GM21825 (cell line): ENCODE data around the gene UBE2E1.
"Not testable (repeated sequence)": the region's sequence is repeated elsewhere in the genome, so short reads cannot be mapped to it uniquely, and the experiment has no call there.

Experiments
- ATAC-seq: cut with Tn5 transposase; IDR thresholded peaks from one replicate; pipeline ENCODE4 v1.9.1; 2021; ENCODE audit warnings: mild to moderate bottlenecking, moderate library complexity; ENCODE audit not compliant: unreplicated experiment

Gene UBE2E1

GRCh38 chr3:23875113-23875725, 69.5 kb downstream of the UBE2E1 start:
- no peak for ATAC-seq

GRCh38 chr3:23876923-23877322, 71.2 kb downstream of the UBE2E1 start:
- no peak for ATAC-seq

DNA sequence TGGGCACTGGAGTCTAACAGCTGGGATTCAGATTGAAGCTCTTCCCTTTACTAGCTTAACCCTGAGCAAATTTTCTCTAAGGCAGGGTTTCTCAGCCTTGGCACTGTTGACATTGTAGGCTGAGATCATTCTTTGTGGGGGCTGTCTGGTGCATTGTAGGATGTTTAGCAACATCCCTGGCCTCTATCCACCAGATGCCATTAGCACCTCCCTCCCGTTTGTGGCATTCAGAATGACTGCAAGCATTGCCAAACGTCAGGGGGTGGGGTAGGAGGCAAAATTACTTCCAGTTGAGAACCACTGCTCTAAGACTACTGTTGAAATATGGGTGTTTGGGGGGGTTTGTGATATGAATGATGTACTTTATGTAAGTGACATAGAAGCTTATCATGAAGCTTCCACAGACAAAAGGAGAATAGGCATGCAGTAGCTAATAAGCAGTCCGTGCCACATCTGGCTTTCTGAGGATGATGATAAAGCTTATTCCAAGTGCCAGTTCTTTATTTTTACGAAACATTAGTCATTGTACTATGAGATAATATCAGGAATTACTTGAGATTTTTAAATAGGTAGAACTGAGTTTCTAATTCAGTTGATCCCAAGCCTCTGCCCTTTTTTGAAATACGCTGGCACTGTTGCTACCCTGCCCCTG, 71.7 kb downstream of the UBE2E1 start:
- ATAC-seq, result no peak

DNA sequence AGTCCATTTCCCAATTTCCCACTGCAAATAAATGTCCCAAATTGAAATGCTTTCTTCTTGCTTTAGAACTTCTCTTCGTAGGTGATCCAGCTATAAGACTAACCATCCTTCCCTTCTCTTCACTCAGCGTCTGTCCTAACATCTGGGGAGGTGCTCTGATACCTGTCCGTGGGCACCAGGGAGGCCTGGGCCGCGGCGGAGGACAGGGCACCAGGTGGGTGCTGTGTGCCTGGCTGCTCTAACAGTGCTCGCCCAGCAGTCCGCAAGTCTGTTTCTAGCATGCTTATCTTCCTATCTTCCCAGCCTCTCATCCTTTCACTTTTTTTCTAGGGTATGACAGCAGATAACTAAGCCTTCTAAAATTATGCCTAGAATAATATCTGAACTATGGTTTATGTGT, 73.7 kb downstream of the UBE2E1 start:
- ATAC-seq, result no peak

- no peak for ATAC-seq
Measured at GRCh38 chr3:23880703-23881339, 75.1 kb downstream of the UBE2E1 start.

DNA sequence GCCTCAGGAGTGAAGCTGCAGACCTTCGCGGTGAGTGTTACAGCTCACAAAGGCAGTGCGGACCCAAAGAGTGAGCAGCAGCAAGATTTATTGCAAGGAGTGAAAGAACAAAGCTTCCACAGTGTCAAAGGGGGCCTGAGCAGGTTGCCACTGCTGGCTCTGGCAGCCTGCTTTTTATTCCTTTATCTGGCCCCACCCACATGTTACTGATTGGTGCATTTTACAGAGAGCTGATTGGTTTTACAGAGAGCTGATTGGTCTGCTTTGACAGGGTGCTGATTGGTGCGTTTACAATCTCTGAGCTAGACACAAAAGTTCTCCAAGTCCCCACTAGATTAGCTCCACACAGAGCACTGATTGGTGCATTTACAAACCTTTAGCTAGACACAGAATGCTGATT, 76.2 kb downstream of the UBE2E1 start:
- ATAC-seq, result not testable (repeated sequence)

- no peak for ATAC-seq
Measured at GRCh38 chr3:23882487-23882918, 76.7 kb downstream of the UBE2E1 start.

DNA sequence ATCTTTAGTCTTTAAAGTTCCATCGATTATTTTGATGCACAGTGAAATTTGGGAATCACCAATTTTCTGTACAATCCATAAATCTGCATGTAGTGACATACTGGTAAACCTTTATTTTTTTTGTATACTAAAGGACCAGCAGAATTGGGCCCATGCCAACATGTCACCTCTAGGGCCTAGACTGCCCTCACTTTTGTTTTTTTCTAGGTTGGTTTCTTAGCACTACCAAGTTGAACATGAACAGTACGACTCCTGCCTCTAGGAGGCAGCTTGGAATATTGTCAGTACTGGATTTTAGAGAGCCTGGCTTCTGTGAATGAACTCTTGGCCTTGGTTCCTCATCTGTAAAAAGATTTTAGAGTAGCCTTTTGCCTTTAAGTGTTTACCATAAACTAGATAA, 78.7 kb downstream of the UBE2E1 start:
- no peak for ATAC-seq

- no peak for ATAC-seq
Measured at GRCh38 chr3:23885210-23885609, 79.5 kb downstream of the UBE2E1 start.

DNA sequence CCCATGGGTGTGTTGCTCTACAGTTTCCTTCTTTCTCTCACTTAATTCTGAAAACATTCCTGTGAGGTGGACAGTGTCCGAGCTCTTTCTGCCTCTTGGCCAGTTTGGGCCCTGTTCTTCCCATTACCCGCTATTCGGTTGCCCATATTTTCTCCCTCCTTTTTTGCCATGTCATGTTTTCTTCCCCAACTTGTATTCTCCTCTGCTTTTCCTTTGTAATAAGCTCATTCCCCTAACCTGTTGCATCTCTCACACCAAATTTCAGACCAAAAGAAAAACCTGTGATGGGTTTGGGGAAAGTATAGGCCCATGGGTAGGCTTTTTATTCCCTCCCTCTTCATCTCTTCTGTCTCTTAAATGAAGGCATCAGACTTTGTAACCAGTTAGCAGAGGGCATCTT, 80.6 kb downstream of the UBE2E1 start:
- no peak for ATAC-seq

DNA sequence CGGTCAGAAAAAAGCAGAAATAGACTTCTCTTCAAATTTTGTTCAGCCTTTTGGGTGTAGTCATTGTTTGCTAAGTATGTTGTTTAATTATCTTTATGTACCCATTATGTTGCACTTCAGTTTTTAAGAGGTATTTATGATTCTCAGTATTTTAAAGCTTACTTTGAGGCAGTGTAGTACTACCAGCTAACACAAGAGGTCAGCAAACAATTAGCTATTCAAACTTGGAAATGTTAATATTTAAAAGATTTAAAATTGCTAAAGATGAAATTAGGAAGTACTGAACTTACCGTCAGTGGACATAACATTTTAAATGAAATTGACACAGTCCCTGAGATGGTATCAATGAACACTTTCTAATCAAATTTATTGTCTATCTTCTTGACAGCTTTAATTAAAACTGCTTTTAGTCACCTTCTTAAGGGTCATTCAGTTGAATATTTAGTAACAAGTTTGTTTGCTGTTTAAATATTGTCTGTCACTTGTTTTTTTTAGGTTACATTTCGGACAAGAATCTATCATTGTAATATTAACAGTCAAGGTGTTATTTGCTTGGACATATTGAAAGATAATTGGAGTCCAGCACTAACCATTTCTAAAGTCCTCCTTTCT, 83.0 kb downstream of the UBE2E1 start:
- ATAC-seq, result no peak

GRCh38 chr3:23889386-23889785, 83.6 kb downstream of the UBE2E1 start:
- no peak for ATAC-seq

- no peak for ATAC-seq
Measured at GRCh38 chr3:23889950-23890349, 84.2 kb downstream of the UBE2E1 start.

GRCh38 chr3:23894254-23895061, 88.7 kb downstream of the UBE2E1 start:
- no peak for ATAC-seq

- ATAC-seq, result no peak
Measured at GRCh38 chr3:23895181-23895580, 89.4 kb downstream of the UBE2E1 start.

GRCh38 chr3:23900744-23901143, 95.0 kb downstream of the UBE2E1 start:
- ATAC-seq, result no peak

DNA sequence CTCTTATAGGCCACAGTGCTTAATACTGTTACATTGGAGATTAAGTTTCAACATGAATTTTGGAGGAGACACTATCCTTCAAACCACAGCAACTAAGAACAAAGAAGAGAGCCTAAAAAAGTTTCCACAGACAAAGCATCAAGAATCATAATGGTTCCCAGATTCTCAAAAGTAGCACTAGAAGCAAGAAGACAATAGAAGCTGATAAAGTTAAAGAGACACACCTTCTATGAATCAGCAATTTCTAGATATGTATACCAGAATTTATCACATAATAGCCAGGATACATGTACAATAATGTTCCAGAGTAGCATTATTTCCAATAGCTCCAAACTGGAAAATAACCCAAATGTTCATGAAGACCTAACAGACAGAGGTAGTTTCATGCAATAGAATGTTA, 98.8 kb downstream of the UBE2E1 start:
- no peak for ATAC-seq

- no peak for ATAC-seq
Measured at GRCh38 chr3:23909341-23909740, 103.6 kb downstream of the UBE2E1 start.

GRCh38 chr3:23911397-23911796, 105.6 kb downstream of the UBE2E1 start:
- no peak for ATAC-seq

GRCh38 chr3:23912335-23912734, 106.6 kb downstream of the UBE2E1 start:
- ATAC-seq, result not testable (repeated sequence)

GRCh38 chr3:23913182-23913581, 107.4 kb downstream of the UBE2E1 start:
- ATAC-seq, result no peak
